GM20431 (cell line): ENCODE data around the gene CXCL17.
"Not testable (repeated sequence)": the region's sequence is repeated elsewhere in the genome, so short reads cannot be mapped to it uniquely, and the experiment has no call there.

ENCODE experiments used
- in situ Hi-C: fragments of 300-500 bp; cut with MseI, MboI; formaldehyde crosslinking; loops from one replicate; pipeline ENCODE4 v1.15.0; 2020; ENCODE audit warnings: low sequenced_read_pairs; ENCODE audit not compliant: unreplicated experiment

The CXCL17 gene

GRCh38 chr19:42466521-42467182 is 23.9 kb upstream of the CXCL17 start:
- in situ Hi-C loops, result no loop called here

GRCh38 chr19:42465827-42466280 is 23.1 kb upstream of the CXCL17 start:
- in situ Hi-C loops, result no loop called here

GRCh38 chr19:42461700-42462324 is 19.1 kb upstream of the CXCL17 start:
- in situ Hi-C loops, result no loop called here

- in situ Hi-C loops, result not testable (repeated sequence)
Measured at GRCh38 chr19:42461231-42461630, 18.5 kb upstream of the CXCL17 start.

- in situ Hi-C loops, result no loop called here
Measured at GRCh38 chr19:42459926-42460325, 17.2 kb upstream of the CXCL17 start.

- in situ Hi-C loops, result no loop called here
Measured at GRCh38 chr19:42455621-42456081, 12.9 kb upstream of the CXCL17 start.

GRCh38 chr19:42455086-42455485 is 12.3 kb upstream of the CXCL17 start:
- in situ Hi-C loops, result no loop called here

GRCh38 chr19:42452590-42452989 is 9.8 kb upstream of the CXCL17 start:
- in situ Hi-C loops, result loop anchor here (5.0 kb wide), 1 partner anchor 75 kb away; the partner anchor contains the start of gene CEACAM1

GRCh38 chr19:42450314-42450934 is 7.7 kb upstream of the CXCL17 start:
- in situ Hi-C loops, result loop anchor here (5.0 kb wide), 1 partner anchor 77 kb away; the partner anchor contains the start of gene CEACAM1

GRCh38 chr19:42448306-42448705 is 5.6 kb upstream of the CXCL17 start:
- in situ Hi-C loops, result not testable (repeated sequence)

- in situ Hi-C loops, result no loop called here
Measured at GRCh38 chr19:42445948-42446347, 3.2 kb upstream of the CXCL17 start.

- in situ Hi-C loops, result no loop called here
Measured at GRCh38 chr19:42443944-42444398, 1.2 kb upstream of the CXCL17 start.

GRCh38 chr19:42441049-42441445 is 1.7 kb downstream of the CXCL17 start:
- in situ Hi-C loops, result no loop called here

- in situ Hi-C loops, result no loop called here
Measured at GRCh38 chr19:42440357-42441048, 2.2 kb downstream of the CXCL17 start.

- in situ Hi-C loops, result no loop called here
Measured at GRCh38 chr19:42436006-42436405, 6.7 kb downstream of the CXCL17 start.

- in situ Hi-C loops, result no loop called here
Measured at GRCh38 chr19:42435316-42435715, 7.4 kb downstream of the CXCL17 start.

- in situ Hi-C loops, result no loop called here
Measured at GRCh38 chr19:42433503-42434260, 9.1 kb downstream of the CXCL17 start.

- in situ Hi-C loops, result no loop called here
Measured at GRCh38 chr19:42431486-42431885, 11.3 kb downstream of the CXCL17 start.

GRCh38 chr19:42428676-42429075 is 14.1 kb downstream of the CXCL17 start:
- in situ Hi-C loops, result no loop called here

GRCh38 chr19:42427313-42427712 is 15.4 kb downstream of the CXCL17 start, which contains the start of gene LIPE:
LIPE (minus strand) TSS chr19:42427388; CDS start chr19:42427149, 239 bp downstream.
- in situ Hi-C loops, result no loop called here
